Panc1 (cell line): ENCODE results near the gene PPP1R9B. TPM values are rescaled to one million over a fixed set of nuclear protein-coding genes. Genes with fewer than 3 reads are reported as not detected.
A peak's percentile ranks its signal among the peaks of the same experiment; 100 is the strongest.

Experiments used
- ATAC-seq: fragments of 200-7000 bp; cut with Tn5 transposase; 2 replicates; pipeline ENCODE4 v1.9.1; 2020; ENCODE audit warnings: mild to moderate bottlenecking, moderate library complexity
- BruUV-seq: library from RNA; stranded (reverse); fragments of 400-500 nt; replicated peaks from 2 replicates; lab custom pipeline; 2021; lab: Mats Ljungman, UMichigan
- CTCF ChIA-PET: fragments of 300-600 bp; sonication (Branson Sonifier 250); formaldehyde crosslinking; loops from one replicate; lab custom pipeline; 2022; ENCODE audit warnings: antibody characterized with exemption; lab: Charles Lee
- POLR2A ChIA-PET: fragments of 300-600 bp; sonication (Branson Sonifier 250); formaldehyde crosslinking; loops from one replicate; lab custom pipeline; 2022; ENCODE audit warnings: antibody characterized with exemption; lab: Charles Lee
- DNase-seq: peaks from one replicate; pipeline ENCODE4 v3.0.0-alpha.2; 2010; ENCODE audit warnings: low read depth, low spot score
- H3K27ac ChIP-seq: 2 replicates; pipeline ENCODE4 v1.5.1; 2011; ENCODE audit warnings: mild to moderate bottlenecking, low read length, inconsistent platforms
- H3K27me3 ChIP-seq: fragments of 200-500 bp; sonication (Bioruptor generic); 2 replicates; pipeline ENCODE4 v1.6.0; 2014; ENCODE audit warnings: low read length, inconsistent platforms; ENCODE audit not compliant: control insufficient read depth, insufficient read depth
- H3K36me3 ChIP-seq: fragments of 200-500 bp; sonication (Bioruptor generic); 2 replicates; pipeline ENCODE4 v1.5.1; 2014; ENCODE audit warnings: inconsistent platforms, mild to moderate bottlenecking, low read length, moderate library complexity; ENCODE audit not compliant: control insufficient read depth, insufficient read depth
- H3K4me1 ChIP-seq: 2 replicates; pipeline ENCODE4 v1.5.1; 2011; ENCODE audit warnings: inconsistent platforms, mild to moderate bottlenecking, low read length, moderate library complexity; ENCODE audit not compliant: control insufficient read depth, insufficient read depth
- H3K4me3 ChIP-seq, 2 experiments: 2 replicates each; pipeline ENCODE4 v1.5.1; 2011 to 2012; ENCODE audit warnings: low read depth in 2 of 2, low read length in 2 of 2, mild to moderate bottlenecking in 2 of 2, inconsistent platforms in 1 of 2, moderate library complexity in 1 of 2
- H3K9me3 ChIP-seq: fragments of 200-500 bp; sonication (Bioruptor generic); 2 replicates; pipeline ENCODE4 v1.5.1; 2014; ENCODE audit warnings: low read depth, mild to moderate bottlenecking, inconsistent platforms, low read length, moderate library complexity; ENCODE audit not compliant: control insufficient read depth, insufficient read depth
- CTCF ChIP-seq: fragments of 450-650 bp; IDR thresholded peaks from 2 replicates; pipeline ENCODE4 v1.5.1; 2017; ENCODE audit warnings: mild to moderate bottlenecking
- POLR2AphosphoS5 ChIP-seq: IDR thresholded peaks from 2 replicates; pipeline ENCODE4 v1.6.1; 2012; ENCODE audit warnings: mild to moderate bottlenecking, low read depth, low read length, moderate library complexity
- REST ChIP-seq, 2 experiments: IDR thresholded peaks; 2 replicates each; pipeline ENCODE4 v1.6.1; 2011 to 2012; ENCODE audit warnings: low read depth in 2 of 2, control low read depth in 1 of 2, low read length in 1 of 2, mild to moderate bottlenecking in 1 of 2, moderate library complexity in 1 of 2; ENCODE audit not compliant: insufficient read depth in 1 of 2
- SIN3A ChIP-seq: IDR thresholded peaks from 2 replicates; pipeline ENCODE4 v1.6.1; 2012; ENCODE audit warnings: low read depth, mild to moderate bottlenecking, low read length, moderate library complexity, borderline replicate concordance; ENCODE audit not compliant: insufficient read depth
- TCF7L2 ChIP-seq: IDR thresholded peaks from 2 replicates; pipeline ENCODE4 v1.6.1; 2011; ENCODE audit warnings: mild to moderate bottlenecking, low read depth, low read length, inconsistent platforms
- in situ Hi-C: cut with HindIII; loops from 2 replicates; pipeline ENCODE4 v1.10.0; 2016; ENCODE audit warnings: low sequenced_read_pairs, low pct_unique_long_range_greater_than_20kb
- intact Hi-C: fragments of 100-400 bp; cut with micrococcal nuclease; formaldehyde crosslinking; loops from one replicate; pipeline ENCODE4 v1.10.0; 2022; ENCODE audit not compliant: unreplicated experiment
- total RNA-seq: library from RNA; stranded (reverse); gene quantifications from one replicate; pipeline ENCODE4 v1.2.1, GENCODE V29; 2021; ENCODE audit not compliant: unreplicated experiment

PPP1R9B gene
- total RNA-seq, 1 experiment from 2014 or later, result 114 TPM

- peaks cover 8% of the 10 kb centered on the region for H3K4me1 ChIP-seq
- POLR2A ChIA-PET, result interaction anchor here (0.6 kb wide), 1 partner anchor 45 kb away, joined by 4 read pairs; no protein-coding TSS in a partner anchor
- no peaks in the 10 kb centered on the region for H3K9me3 ChIP-seq
- no TSS peak for BruUV-seq
- H3K36me3 ChIP-seq, result no peaks in the 10 kb centered on the region
- H3K4me3 ChIP-seq, result no peak overlapping the region
- CTCF ChIA-PET, result interaction anchor here (0.7 to 2.3 kb wide), 3 partner anchors 7 to 29 kb away, joined by 3 to 21 read pairs (median 9); no protein-coding TSS in a partner anchor
- H3K27me3 ChIP-seq, result no peaks in the 10 kb centered on the region
- in situ Hi-C loops, result no loop called here
- intact Hi-C loops, result no loop called here
- no peak for TF ChIP-seq TCF7L2
- ATAC-seq (no peak), DNase-seq (no peak)
- H3K27ac ChIP-seq, result no peak overlapping the region
These were observed 20.3 kb upstream of the PPP1R9B start for GRCh38 chr17:50170662-50171370.

GRCh38 chr17:50169881-50170459 lies 19.5 kb upstream of the PPP1R9B start:
- no peak for TF ChIP-seq CTCF
- no peak for TF ChIP-seq POLR2AphosphoS5
- TF ChIP-seq REST (IDR thresholded peaks at IDR 0.05; ENCODE audit: insufficient read depth in 1 of 2, low read depth in 2 of 2, low read length in 1 of 2), result no peak
- no peak for TF ChIP-seq SIN3A
- TF ChIP-seq TCF7L2, result no peak
- no TSS peak for BruUV-seq
- Histone ChIP-seq H3K4me1 (0 out of 2 replicates have a peak, but pooled peaks cover 3% of the 10 kb centered on the region), H3K27ac (no peak overlapping the region), H3K4me3 (no peak overlapping the region), H3K9me3 (no peaks in the 10 kb centered on the region), H3K36me3 (no peaks in the 10 kb centered on the region), H3K27me3 (no peaks in the 10 kb centered on the region)
- POLR2A ChIA-PET, result interaction anchor here (0.6 kb wide), 1 partner anchor 44 kb away, joined by 4 read pairs; no protein-coding TSS in a partner anchor
- in situ Hi-C loops (no loop called here), intact Hi-C loops (loop anchor here (1.0 kb wide), 1 partner anchor 28 kb away; no protein-coding TSS in a partner anchor)
- CTCF ChIA-PET, result interaction anchor here (0.6 to 2.3 kb wide), 21 partner anchors 8 to 303 kb away, joined by 3 to 21 read pairs (median 4); no protein-coding TSS in a partner anchor
- ATAC-seq, result peak; percentile 4; the same call in 1 of the 2 replicates
- DNase-seq, result no peak
